HG03571 (cell line): ENCODE measurements around the gene GNAI1.
"Not testable (repeated sequence)": the region's sequence is repeated elsewhere in the genome, so short reads cannot be mapped to it uniquely, and the experiment has no call there.

Experiments used
- ATAC-seq: cut with Tn5 transposase; IDR thresholded peaks from one replicate; pipeline ENCODE4 v1.9.1; 2021; ENCODE audit not compliant: unreplicated experiment

The GNAI1 gene

DNA sequence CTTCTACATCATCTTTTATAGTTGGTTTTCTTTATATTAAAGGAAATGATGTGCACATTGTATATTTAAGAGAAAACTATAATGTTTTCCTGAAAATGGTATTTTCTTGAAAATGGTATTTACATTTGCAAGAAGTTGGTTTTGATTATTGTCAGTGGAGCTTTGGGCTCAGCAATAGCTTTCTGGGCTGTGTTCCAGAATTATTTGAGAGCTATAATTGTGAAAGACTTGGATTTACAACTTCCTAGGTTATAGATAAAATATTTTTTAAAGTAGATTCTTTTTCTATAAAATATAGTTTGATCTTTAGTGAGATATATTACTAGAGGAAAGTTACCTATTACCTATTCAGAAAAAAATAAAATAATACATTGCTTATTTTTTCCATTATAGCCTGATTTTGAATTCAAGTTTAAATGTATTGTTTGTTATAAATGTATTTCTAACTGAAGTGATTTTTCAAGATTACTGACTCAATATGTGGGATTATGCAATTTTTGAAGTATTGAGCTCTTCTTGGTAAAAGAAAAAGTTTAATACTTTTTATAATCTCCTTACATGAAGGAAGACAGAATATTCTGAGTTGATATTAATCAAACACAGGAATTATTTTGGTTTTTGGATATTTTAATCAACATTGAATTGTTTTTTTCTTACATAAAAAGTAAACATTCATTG lies 20.2 kb downstream of the GNAI1 start:
- no peak for ATAC-seq

DNA sequence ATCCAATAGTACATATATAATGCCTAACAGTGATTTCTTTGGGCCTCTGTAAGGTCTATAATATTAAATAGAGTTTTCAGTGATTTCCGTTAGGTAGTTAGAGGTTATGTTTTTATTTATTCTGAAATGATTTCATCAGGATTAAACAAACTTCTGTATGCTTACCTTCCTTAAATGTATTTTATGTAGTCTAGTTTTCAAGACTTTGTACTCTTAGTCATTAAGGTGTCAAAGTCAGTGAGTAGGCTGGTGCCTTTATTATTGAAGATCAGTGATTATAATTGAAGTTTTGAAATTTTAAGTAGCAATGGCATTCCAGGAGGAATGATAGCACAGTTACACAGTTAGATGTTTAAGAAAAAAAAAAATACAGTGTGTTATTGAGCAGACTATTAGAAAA lies 20.7 kb downstream of the GNAI1 start:
- ATAC-seq = no peak

DNA sequence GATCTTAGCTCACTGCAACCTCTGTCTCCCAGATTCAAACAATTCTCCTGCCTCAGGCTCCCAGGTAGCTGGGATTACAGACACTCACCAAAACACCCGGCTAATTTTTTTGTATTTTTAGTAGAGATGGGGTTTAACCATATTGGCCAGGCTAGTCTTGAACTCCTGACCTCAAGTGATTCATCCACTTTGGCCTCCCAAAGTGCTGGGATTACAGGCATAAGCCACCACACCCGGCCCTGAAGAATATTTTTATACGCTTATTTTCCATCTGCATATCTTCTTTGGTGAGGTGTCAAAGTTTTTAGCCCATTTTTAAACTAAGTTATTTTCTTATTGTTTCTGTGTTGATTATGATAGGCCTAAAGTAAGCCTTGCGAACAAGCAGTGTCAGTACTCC lies 23.1 kb downstream of the GNAI1 start:
- ATAC-seq = not testable (repeated sequence)

DNA sequence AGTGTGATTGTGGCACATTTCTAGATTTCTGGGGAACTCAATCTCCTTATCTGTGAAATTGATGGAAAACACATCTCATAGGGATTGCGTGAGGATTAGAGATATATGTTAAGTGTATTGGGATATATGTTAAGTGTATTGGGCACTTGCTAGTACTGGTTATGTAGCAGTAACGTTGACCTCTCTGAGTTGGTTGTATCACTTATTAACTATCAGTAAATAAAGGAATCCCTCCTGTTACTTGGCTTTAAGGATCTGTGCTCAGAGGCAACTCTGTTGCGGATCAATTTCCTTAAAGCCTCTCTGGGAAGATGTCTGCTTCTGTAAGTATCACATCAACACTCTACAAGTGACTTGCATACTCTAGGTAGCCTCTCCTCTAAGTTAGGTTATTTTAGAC lies 25.2 kb downstream of the GNAI1 start:
- no peak for ATAC-seq

DNA sequence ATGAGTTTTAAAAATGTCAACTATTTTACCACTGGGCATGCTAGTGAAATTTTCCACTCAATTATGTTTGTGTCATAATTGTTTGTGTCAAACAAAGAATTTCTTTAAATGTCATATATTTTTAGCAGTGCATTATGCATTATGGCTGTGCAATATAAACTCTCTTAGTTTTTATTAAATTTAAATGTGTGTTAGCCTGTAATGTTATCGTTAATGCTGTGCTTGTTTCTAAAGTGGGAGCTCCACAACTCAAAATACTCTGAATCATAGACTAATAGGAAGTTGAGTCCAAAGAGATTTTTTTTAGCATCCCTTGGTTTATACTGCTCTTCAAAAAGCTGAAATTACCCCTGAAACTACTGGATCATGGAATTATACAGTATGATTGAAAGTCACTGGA lies 26.8 kb downstream of the GNAI1 start:
- ATAC-seq = no peak

DNA sequence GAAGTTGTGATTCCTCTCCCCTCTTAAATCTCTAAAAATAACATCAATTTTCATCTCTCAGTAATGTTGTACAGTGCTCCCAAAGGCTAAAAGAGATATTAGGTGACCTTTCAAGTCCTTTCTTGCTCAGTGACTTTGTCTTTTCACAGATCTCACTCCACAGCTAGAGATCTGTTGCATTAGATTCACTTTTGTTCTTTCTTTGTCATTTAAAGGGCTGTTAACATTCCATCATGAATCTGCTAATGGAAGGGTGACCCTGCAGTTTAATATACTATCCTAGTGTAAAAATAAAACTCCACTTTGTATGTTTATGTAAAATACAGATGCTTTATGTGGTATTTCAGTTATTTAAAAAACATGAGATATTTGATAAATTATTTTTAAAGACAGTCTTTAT lies 30.5 kb downstream of the GNAI1 start:
- ATAC-seq = no peak

DNA sequence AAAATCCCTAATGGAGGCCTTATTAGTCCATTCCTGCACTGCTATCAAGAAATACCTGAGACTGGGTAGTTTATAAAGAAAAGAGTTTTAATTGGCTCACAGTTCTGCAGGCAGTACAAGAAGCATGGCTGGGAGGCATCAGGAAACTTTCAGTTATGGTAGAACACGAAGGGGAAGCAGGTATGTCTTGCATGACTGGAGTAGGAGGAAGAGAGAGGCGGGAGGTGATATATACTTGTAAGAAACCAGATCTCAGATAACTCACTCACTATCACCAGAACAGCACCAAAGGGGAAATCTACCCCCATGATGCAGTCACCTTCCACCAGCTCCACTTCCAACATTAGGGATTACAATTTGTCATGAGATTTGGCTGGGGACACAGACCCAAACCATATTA lies 35.8 kb downstream of the GNAI1 start:
- no peak for ATAC-seq

DNA sequence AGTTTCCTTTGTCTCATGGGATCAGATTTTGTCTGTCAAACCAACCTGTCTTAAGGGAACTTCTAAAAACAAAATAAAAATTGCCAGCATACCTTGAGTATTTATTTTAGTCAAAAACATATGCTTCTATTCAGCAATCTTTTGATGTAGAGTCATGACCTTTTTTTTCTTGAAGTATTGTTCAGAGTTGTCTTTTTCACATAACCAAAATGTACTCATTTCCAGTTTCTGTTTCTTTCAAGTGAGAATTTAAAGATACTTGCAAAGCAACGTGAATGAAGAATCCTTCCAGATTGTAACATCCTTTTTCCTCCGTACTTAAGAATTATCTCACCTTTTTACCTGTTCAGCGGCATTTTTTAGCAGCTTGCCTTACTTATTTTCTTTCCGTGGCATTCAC lies 37.8 kb downstream of the GNAI1 start:
- ATAC-seq = no peak

DNA sequence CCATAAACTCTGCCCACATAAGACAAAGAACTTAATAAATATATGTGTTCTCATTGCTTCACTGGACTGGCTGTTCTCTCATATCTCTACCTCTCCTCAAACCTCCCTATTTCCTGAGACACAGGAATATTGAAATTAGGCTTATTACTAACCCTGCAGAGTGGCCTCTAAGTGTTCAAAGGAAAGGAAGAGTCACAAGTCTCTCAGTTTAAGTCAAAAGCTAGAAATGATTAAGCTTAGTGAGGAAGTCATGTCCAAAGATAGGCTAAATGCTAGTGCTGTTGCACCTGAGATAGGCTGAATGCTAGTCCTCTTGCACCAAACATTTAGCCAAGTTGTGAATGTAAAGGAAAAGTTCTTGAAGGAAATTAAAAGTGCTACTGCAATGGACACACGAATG lies 41.1 kb downstream of the GNAI1 start:
- no peak for ATAC-seq

DNA sequence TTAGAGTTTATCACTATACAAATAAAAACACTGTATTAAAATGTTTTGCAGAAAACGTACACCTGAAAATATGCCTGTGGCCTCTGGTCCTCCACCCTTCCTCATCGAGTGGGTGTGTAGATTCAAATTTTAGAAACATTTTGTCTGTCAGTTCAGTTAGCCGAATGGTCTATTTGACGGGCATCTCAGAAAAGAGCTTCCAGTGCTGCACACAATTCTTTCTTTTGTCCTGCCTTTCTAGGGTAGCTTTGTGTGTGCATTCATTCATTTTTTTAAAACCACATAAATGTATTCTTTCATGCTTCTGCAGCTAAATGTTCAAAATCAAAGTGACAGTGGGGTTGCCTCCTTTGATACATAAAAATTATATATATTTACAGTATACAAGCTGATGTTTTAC lies 46.8 kb downstream of the GNAI1 start:
- ATAC-seq = no peak

DNA sequence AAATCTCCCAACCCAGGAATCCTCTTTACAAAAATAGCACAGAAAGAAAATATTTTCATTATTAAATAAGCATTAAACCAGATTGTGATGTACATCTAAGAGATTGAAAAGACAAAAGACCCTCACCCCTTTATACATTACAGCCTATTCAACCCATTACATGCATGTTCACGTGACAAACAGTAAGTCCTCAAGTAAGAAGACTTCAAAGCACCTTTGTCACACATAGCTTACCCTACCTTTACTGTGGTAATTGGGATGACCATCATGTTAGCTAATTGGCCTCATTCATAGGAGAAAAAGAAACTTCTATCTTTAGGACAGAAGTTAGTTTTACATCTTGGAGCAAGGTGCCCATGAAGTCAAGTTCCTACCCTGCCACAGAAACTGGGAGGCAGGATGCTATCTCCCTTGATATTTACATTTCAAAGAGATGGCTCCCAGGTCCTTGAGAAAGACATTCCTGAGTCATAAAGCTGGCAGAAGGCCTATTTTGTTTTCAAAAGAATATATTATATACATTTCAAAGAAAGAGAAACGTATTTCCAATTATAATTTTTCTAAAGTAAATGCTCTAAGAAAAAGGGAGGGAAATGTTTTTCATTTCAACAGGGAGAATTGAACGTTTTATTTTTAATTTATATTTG lies 48.1 kb downstream of the GNAI1 start:
- no peak for ATAC-seq

DNA sequence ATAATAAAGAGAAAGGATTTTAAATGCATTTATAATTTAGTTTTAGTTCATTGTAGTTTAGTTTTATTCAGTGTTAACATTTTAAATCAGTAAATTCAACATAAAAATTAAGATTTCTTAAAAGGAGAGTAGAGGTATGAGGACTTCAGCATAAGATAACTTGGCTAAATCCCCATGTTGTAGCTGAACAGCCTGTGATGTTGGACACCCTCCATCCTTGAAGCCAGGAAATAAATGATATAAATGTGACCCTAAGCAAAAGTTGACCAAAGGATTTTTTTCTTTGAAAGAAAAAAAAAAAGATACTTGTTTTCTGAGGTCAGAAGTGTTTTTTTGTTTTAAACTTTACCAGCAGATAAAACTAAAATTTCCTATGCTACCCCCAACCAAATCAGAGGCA lies 48.7 kb downstream of the GNAI1 start:
- no peak for ATAC-seq

DNA sequence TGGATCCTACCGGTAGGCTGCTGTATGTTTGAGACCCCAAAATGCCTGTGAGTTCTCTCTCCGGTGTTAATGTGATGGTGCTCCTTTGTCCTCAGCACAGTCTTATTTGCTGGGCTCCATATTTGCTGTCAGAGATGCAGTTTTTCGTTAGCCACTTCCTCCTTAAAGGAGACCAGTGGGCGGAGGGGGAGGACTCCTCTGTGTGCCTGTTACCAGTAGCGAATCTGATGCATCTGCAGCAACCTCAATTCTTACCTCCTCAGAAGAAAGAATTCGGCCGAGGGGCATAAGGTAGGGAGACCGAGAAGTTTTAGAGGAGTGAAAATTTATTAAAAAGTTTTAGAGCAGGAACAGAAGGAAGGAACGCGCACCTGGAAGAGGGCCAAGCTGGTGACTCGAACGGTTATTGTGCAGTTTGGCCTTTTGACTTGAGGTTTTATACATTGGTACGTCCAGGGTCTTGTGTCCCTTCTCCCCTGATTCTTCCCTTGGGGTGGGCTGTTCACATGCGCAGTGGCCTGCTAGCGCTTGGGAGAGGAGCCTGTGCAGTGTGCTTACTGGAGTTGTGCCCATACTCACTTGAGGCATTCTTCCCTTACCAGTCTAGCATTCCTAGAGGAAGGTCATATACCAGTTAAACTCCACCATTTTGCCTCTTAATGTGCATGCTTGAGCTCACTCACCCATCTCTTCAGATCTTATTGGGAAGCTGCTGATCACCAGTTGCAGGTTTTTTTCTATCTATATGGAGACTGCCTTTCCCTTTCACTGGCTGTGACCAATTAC lies 49.5 kb downstream of the GNAI1 start:
- ATAC-seq = no peak

DNA sequence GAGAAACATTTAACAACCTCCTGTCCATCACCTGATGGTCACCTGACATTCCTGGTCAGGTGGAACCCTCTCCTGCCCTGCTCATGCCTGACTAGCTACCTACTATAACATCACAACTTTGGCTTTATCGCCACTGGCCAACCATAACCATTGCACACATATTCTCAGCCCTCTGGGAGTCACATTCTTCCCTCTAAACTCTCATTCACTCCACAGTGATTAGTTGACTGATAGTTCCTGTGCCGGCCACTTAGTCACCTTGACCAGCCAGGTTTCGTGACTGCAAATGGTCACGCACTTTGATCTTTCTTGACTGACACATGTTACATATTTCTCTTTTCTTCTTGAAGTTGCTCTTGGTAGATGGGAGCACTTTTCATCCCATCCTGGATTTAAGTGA lies 50.1 kb downstream of the GNAI1 start:
- no peak for ATAC-seq

DNA sequence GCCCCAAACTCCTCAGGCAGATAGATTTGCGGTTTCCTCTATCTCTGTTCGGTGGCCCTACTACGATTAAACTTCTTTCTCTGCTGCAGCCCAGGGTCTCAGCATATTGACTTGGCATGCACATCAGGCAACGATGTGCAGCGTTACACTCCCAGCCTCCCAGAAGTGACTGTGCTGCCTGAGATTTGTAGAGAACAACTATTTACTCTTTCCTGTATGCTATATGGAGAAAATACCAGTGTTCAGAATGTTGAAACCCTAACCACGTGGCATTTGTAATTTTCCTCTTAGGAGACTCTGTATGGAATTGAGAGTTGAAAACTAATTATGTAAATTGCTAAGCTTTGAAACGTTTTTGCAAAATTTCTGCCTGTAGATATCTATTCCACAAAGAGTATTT lies 50.9 kb downstream of the GNAI1 start:
- ATAC-seq = no peak

DNA sequence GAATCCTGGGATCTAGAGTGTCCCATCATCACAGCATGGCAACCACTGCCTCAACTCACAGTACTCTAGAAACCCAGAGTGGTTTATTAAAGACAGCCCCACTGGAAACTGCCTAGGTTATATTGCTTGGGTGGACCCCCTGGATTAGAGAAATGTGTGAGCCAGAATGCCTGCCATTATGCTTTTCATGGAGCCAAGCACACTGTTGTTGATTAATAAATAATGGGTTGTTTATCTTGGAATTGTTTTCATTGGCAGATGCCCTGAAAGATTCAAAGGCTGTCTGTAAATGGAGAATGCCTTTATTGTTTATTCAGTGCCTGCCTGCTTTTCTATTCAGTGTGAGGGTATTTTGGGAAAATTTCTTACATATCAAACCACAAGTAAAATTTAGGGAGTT lies 52.1 kb downstream of the GNAI1 start:
- no peak for ATAC-seq

DNA sequence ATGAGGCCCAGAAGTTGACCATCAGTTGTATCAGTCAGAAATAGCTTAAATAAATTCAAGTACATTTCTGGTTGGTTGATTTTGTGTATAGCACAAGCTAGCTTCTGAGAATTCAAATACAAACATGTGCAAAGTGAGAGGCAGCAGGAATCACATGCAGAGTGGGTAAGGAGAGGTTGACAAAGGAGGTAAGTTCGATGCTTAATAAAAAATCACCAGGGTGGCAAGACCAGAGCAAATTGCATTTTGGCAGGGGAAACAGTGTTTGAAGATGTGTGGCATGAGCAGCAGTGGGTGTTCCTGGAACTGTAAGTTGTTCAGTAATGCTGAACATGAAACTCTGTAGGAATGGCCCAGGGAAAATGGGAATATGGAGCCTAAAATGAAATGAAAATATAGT lies 52.6 kb downstream of the GNAI1 start:
- ATAC-seq = no peak

DNA sequence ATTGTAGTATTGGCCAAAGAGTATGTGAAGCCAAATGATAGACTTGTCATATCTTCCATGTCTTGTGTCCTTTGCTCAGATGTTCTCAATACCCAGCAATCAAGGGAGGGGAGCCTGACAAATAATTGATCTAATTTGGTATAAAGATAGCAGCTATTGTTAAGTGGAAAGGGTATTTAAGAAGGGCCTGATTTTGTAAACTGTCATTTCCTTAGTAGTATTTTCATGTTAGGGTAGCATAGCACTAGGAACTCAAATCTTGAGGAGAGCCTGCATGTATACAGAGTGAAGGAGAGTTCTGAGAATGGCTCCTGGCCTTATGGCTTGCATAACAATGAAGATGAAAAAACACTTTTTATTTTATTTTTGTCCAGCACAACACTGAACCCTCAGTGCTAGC lies 53.1 kb downstream of the GNAI1 start:
- no peak for ATAC-seq

DNA sequence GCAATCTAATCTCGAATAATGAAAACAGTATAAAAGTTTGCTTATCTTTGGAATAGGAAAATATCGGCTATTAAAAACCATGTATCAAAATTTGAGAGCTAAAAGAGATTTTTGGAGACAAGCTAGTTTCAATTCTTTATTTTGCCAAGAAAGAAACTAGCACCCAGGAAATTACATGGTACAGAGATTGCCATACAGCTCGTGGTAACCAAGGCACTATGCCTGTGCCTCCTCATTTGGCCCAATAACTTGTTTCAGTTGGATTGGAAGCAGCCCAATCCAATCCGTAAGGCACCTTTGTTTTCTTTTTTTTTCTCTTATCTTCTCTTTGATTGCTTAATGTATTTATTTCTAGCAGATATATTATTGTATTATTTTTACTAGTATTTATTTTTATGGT lies 55.0 kb downstream of the GNAI1 start:
- no peak for ATAC-seq

DNA sequence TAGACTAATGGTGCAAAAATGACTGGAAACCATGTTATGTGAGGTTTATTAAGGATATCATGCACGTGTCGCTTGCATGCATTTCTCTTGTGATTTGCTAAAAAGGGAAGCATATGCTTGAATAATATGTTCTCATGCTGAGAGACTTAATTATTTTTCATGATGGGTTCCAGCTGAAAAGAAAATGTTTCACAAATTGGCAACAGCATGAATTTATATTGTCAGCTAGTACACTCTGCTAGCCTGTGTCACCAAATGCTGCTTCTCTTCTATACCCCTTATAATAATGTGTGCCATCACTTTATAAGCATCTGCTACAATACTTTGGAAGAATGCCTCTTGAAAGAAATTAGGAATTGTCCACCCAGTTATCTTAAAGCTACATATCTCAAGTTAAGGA lies 63.0 kb downstream of the GNAI1 start:
- no peak for ATAC-seq

DNA sequence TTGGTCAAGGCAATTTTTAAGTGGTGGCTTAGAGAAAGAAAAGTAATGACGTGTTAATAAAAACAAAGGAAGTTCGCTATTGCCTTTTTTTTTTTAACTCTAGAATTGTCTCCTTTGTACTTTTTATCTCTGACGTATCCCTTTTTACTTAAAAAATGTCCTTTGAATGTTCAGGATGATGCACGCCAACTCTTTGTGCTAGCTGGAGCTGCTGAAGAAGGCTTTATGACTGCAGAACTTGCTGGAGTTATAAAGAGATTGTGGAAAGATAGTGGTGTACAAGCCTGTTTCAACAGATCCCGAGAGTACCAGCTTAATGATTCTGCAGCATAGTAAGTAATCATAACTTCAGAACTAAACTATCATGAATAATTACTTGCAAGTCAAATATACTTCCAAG lies 64.4 kb downstream of the GNAI1 start:
- ATAC-seq = no peak

DNA sequence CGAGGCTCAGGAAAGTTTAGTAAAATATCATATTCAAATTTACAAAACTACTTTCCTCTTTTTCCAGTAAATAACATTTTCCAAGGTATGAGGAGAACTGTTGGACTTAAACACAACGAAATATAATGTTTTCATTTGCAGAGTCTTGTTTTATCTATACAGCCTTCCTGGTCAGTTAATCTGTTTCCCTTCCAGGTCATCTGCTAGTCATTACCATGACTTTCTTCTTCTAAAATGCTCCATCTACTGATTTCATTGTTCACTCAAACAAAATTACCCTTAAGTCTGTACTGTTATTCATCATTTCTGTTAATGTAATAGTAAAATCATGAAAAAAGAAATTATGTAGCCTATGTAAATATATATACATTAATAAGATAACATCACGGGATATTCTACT lies 69.8 kb downstream of the GNAI1 start:
- ATAC-seq = no peak
